LNCAP (cell line): Measurements from ENCODE around the gene ANKRD31.

Experiments
- CTCF ChIP-seq: fragments of 450-650 bp; IDR thresholded peaks from 2 replicates; pipeline ENCODE4 v1.5.1; 2017; ENCODE audit warnings: mild to moderate bottlenecking

The ANKRD31 gene

GRCh38 chr5:75242067-75242466 lies 5.4 kb upstream of the ANKRD31 start:
- no peak for TF ChIP-seq CTCF

- TF ChIP-seq CTCF: no peak
Observed at GRCh38 chr5:75239681-75240080, 3.0 kb upstream of the ANKRD31 start.

GRCh38 chr5:75235711-75236110 lies 967 bp downstream of the ANKRD31 start:
- no peak for TF ChIP-seq CTCF

GRCh38 chr5:75234251-75234650 lies 2.4 kb downstream of the ANKRD31 start:
- TF ChIP-seq CTCF: no peak

GRCh38 chr5:75226916-75227315 lies 9.8 kb downstream of the ANKRD31 start:
- TF ChIP-seq CTCF: no peak

- no peak for TF ChIP-seq CTCF
Observed at GRCh38 chr5:75225506-75225905, 11.2 kb downstream of the ANKRD31 start.

- TF ChIP-seq CTCF: no peak
Observed at GRCh38 chr5:75214928-75215327, 21.8 kb downstream of the ANKRD31 start.

GRCh38 chr5:75214409-75214808 lies 22.3 kb downstream of the ANKRD31 start:
- TF ChIP-seq CTCF: no peak
